Measurements from ENCODE around the gene TENM4. TPM values are rescaled to one million over a fixed set of nuclear protein-coding genes. Genes with fewer than 3 reads are reported as not detected.

TENM4 gene
- total RNA-seq, 1 experiment from 2014 or later = 9.9 TPM

DNA sequence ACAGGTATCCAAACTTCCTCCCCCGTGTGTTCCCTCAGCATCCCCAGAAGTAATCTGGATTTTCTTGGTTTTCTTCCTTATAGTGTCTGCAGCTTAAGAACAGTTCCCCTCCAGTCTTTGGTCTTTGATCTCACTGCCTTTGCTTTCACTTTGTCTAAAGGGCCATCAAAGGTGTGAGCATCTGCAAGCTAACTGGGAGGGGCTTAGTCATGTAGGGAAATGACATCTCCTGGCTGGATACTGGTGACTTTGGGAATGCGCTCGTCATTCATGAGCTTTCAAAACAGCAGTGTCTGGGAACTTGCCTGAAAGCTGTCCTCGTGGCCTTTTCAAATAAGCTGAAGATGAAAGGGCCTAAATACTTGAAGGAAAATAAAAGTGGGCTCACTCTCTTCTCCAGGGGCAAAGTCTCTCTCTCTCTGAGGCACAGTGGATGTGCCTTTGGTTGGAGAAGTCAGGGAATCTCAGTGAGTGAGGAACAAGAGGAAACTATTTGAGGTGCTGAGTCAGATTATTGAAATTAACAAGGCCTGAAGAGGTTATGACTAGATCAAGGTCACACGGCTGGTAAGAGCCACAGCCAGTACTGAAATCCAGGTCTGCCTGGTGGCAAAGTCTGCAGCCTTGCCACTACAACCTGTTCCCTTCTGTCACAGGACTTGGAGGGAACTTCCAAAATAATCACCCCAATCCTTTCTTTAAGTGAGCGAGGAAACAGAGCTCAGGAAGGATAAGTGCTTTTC lies 45.6 kb upstream of the TENM4 start:
- POLR2A ChIA-PET = interaction anchor here (1.2 kb wide), 1 partner anchor 47 kb away, joined by 3 read pairs; no protein-coding TSS in a partner anchor
- Mint-ChIP-seq H3K27ac (ENCODE audit: low read depth, unreplicated experiment) (no peak overlapping the region), H3K4me1 (ENCODE audit: insufficient read depth, unreplicated experiment) (no peaks in the 10 kb centered on the region), H3K9me3 (ENCODE audit: unreplicated experiment) (no peaks in the 10 kb centered on the region), H3K4me3 (ENCODE audit: unreplicated experiment) (no peak overlapping the region), H3K36me3 (ENCODE audit: insufficient read depth, unreplicated experiment) (peaks cover 6% of the 10 kb centered on the region), H3K27me3 (ENCODE audit: insufficient read depth, unreplicated experiment) (no peaks in the 10 kb centered on the region)
- no TSS peak for BruUV-seq (replicated peaks)
- intact Hi-C loops (cut with micrococcal nuclease) = no loop called here
- TF ChIP-seq CTCF (IDR thresholded peaks at IDR 0.05; ENCODE audit: unreplicated experiment) = no peak
- CTCF ChIA-PET = interaction anchor here (0.9 to 1.3 kb wide), 2 partner anchors 86 to 841 kb away, joined by 4 read pairs; no protein-coding TSS in a partner anchor
- no peak for DNase-seq (ENCODE audit: unreplicated experiment)

DNA sequence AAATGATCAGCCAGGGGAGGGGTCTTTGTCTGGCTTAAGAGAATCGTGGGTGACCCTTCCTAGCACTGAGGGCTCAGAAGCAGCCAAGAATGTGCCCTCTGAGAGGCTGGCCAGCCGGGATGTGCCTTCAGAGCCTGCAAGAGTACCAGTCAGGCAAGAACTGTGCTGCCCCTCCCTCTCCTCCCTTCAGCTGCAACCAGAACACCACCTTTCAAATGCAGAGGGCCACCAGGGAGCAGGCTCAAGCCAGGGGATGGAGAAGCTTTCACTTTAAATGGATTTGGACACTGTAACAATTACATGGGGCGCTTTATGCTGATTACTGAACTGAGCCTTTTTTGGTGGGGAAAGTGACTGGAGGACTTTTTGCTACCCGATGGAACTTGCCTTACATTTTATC lies 44.9 kb upstream of the TENM4 start:
- no TSS peak for BruUV-seq (replicated peaks)
- no peaks in the 10 kb centered on the region for H3K9me3 Mint-ChIP-seq (ENCODE audit: unreplicated experiment)
- TF ChIP-seq CTCF (IDR thresholded peaks at IDR 0.05; ENCODE audit: unreplicated experiment) = no peak
- no peak for DNase-seq (ENCODE audit: unreplicated experiment)
- H3K27ac Mint-ChIP-seq (ENCODE audit: low read depth, unreplicated experiment) = no peak overlapping the region
- intact Hi-C loops (cut with micrococcal nuclease) = no loop called here
- ChIA-PET POLR2A (no interaction called here), CTCF (interaction anchor here (0.5 to 1.3 kb wide), 4 partner anchors 9 to 840 kb away, joined by 3 to 9 read pairs (median 4); no protein-coding TSS in a partner anchor)
- H3K27me3 Mint-ChIP-seq (ENCODE audit: insufficient read depth, unreplicated experiment) = no peaks in the 10 kb centered on the region
- peaks cover 6% of the 10 kb centered on the region for H3K36me3 Mint-ChIP-seq (ENCODE audit: insufficient read depth, unreplicated experiment)
- H3K4me3 Mint-ChIP-seq (ENCODE audit: unreplicated experiment) = no peak overlapping the region
- no peaks in the 10 kb centered on the region for H3K4me1 Mint-ChIP-seq (ENCODE audit: insufficient read depth, unreplicated experiment)

DNA sequence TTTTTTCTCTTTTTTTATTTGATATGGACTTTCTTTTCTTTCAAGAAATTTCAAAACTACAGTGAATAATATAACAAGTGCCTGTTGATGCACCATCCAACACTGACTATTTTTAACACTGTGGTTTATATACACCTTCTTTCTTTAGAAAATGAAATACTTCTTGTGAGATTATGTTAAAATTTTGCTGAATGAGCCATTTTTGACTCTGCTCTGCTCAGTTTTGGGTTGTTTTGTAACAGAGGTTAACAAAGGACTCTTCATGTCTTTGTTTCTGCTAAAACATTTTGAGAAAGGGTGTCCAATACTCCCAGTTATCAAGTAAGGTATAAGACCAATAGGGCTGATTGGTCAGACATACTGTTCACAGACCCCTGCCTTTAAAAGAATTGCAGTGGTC lies 44.0 kb upstream of the TENM4 start:
- ChIA-PET CTCF (interaction anchor here (0.9 to 3.8 kb wide), 2 partner anchors 9 to 10 kb away, joined by 9 to 27 read pairs; no protein-coding TSS in a partner anchor), POLR2A (interaction anchor here (0.5 kb wide), 1 partner anchor 567 kb away, joined by 3 read pairs; no protein-coding TSS in a partner anchor)
- Mint-ChIP-seq H3K36me3 (ENCODE audit: insufficient read depth, unreplicated experiment) (peaks cover 6% of the 10 kb centered on the region), H3K4me3 (ENCODE audit: unreplicated experiment) (no peak overlapping the region), H3K9me3 (ENCODE audit: unreplicated experiment) (no peaks in the 10 kb centered on the region), H3K27ac (ENCODE audit: low read depth, unreplicated experiment) (no peak overlapping the region), H3K27me3 (ENCODE audit: insufficient read depth, unreplicated experiment) (no peaks in the 10 kb centered on the region), H3K4me1 (ENCODE audit: insufficient read depth, unreplicated experiment) (no peaks in the 10 kb centered on the region)
- intact Hi-C loops (cut with micrococcal nuclease) = no loop called here
- BruUV-seq (replicated peaks) = no TSS peak
- DNase-seq (ENCODE audit: unreplicated experiment) = no peak
- TF ChIP-seq CTCF (IDR thresholded peaks at IDR 0.05; ENCODE audit: unreplicated experiment) = no peak

DNA sequence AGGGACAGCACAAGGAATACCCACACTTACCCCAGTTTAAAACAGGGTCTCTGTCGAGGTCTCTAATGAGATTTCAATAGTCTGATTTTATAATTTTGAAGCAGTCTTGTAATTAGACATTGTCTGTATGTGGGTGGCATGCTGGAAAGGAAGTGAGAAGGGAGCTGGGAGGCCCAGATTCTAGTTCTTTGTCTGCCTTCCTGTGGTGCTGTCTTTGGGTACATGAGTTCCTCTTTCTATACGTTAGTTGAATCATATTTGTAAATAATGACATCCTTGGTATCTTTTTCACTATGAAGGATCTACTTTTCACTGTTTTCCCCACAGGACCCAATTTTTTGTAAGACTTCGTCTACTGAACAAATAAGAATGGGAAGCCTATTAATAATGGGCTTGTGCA lies 42.0 kb upstream of the TENM4 start:
- BruUV-seq (replicated peaks) = no TSS peak
- DNase-seq (ENCODE audit: unreplicated experiment) = no peak
- Mint-ChIP-seq H3K36me3 (ENCODE audit: insufficient read depth, unreplicated experiment) (peaks cover 6% of the 10 kb centered on the region), H3K27ac (ENCODE audit: low read depth, unreplicated experiment) (no peak overlapping the region), H3K4me3 (ENCODE audit: unreplicated experiment) (no peak overlapping the region), H3K4me1 (ENCODE audit: insufficient read depth, unreplicated experiment) (no peaks in the 10 kb centered on the region), H3K27me3 (ENCODE audit: insufficient read depth, unreplicated experiment) (no peaks in the 10 kb centered on the region), H3K9me3 (ENCODE audit: unreplicated experiment) (no peaks in the 10 kb centered on the region)
- POLR2A ChIA-PET = no interaction called here
- intact Hi-C loops (cut with micrococcal nuclease) = no loop called here
- no peak for TF ChIP-seq CTCF (IDR thresholded peaks at IDR 0.05; ENCODE audit: unreplicated experiment)
- CTCF ChIA-PET = interaction anchor here (0.6 to 3.8 kb wide), 4 partner anchors 11 to 385 kb away, joined by 3 to 27 read pairs (median 4); no protein-coding TSS in a partner anchor

Measured in MCF 10A (cell line).